Stomach (tissue), 19 donors: ENCODE results near the gene ZNF200. TPM values are rescaled to one million over a fixed set of nuclear protein-coding genes. Genes with fewer than 3 reads are reported as not detected.

Experiments used
- DNase-seq, 2 donors: peaks; one replicate each; pipeline versions ENCODE4 v3.0.0 to v3.0.0-alpha.2; 2013 to 2019
- H3K27ac ChIP-seq, 5 donors: fragments of 200-600 bp in 4 of 5; sonication (generic) in 4 of 5; one replicate each; pipeline ENCODE4 v1.5.1; 2013 to 2019; ENCODE audit warnings: mild to moderate bottlenecking in 1 of 5, moderate library complexity in 1 of 5
- H3K27me3 ChIP-seq, 3 donors: fragments of 200-600 bp; sonication (generic); one replicate each; pipeline ENCODE4 v1.5.1; 2017 to 2019; ENCODE audit warnings: mixed run types in 1 of 3
- H3K36me3 ChIP-seq, 4 donors: fragments of 200-600 bp; sonication (generic); 1 replicate in 3 of 4; 2 replicates in 1 of 4; pipeline ENCODE4 v1.5.1; 2016 to 2019
- H3K4me1 ChIP-seq, 4 donors: fragments of 200-600 bp; sonication (generic); one replicate each; pipeline ENCODE4 v1.5.1; 2016 to 2019
- H3K4me3 ChIP-seq, 4 donors: fragments of 200-600 bp; sonication (generic) in 3 of 4; one replicate each; pipeline ENCODE4 v1.5.1; 2016 to 2019; ENCODE audit warnings: mild to moderate bottlenecking in 1 of 4
- H3K9me3 ChIP-seq, 4 donors: fragments of 200-600 bp; sonication (generic); one replicate each; pipeline ENCODE4 v1.5.1; 2016 to 2019
- CTCF ChIP-seq, 7 experiments: fragments of 450-650 bp in 4 of 7; fragments of 200-600 bp in 3 of 7; sonication (generic) in 3 of 7; IDR thresholded peaks; one replicate each; pipeline ENCODE4 v1.5.1; 2016 to 2019; ENCODE audit warnings: antibody characterized with exemption in 7 of 7, control low read depth in 2 of 7, mild to moderate bottlenecking in 1 of 7
- EP300 ChIP-seq: sonication (generic); formaldehyde crosslinking; IDR thresholded peaks from one replicate; pipeline ENCODE4 v1.6.1; 2017; ENCODE audit warnings: antibody characterized with exemption
- POLR2A ChIP-seq, 4 donors: fragments of 450-650 bp; IDR thresholded peaks; one replicate each; pipeline ENCODE4 v1.6.1; 2016; ENCODE audit warnings: antibody characterized with exemption in 4 of 4, control low read depth in 2 of 4, mild to moderate bottlenecking in 1 of 4, moderate library complexity in 1 of 4
- POLR2AphosphoS5 ChIP-seq, 3 donors: sonication (generic); formaldehyde crosslinking; IDR thresholded peaks; one replicate each; pipeline ENCODE4 v1.6.1; 2016; ENCODE audit warnings: antibody characterized with exemption in 3 of 3
- WGBS, 5 donors: extraction: QIAGEN DNeasy Blood & Tissue Kit in 3 of 5; methylation state at CpG; one replicate each; pipeline versions ENCODE4 v1.1.5 to v1.1.7; 2013 to 2018; 5-methylcytosine and 5-hydroxymethylcytosine counted together
- intact Hi-C: fragments of 100-400 bp; cut with DNase I; formaldehyde crosslinking; loops from one replicate; pipeline ENCODE4 v1.15.1; 2023; ENCODE audit warnings: low total_unique reads
- long read RNA-seq, 10 donors: transcript quantifications; one replicate each; lab custom pipeline, GENCODE V29; 2026
- polyA plus RNA-seq, 3 donors: library from polyadenylated mRNA; stranded (reverse); fragments of 200-250 nt; gene quantifications; one replicate each; pipeline ENCODE4 v1.2.3, GENCODE V29; 2013
- total RNA-seq, 5 donors: library from RNA; depleted of rRNA; stranded (reverse); fragments of >200 nt; gene quantifications; one replicate each; pipeline versions ENCODE4 v1.1.0 to v1.2.3, GENCODE V29; 2014 to 2016
- donor health status: healthy with polysubstance abuse.
- donor health status: Bipolar disorder and iron deficiency.
- donor health status: healthy.

The ZNF200 gene
- total RNA-seq, result 1 to 10 TPM; 4.7 to 8.7 (median 6.2) TPM
- polyA plus RNA-seq, result 1 to 10 TPM; 2.2 to 3.1 (median 2.9) TPM
- long read RNA-seq, donor 1, full-length matches to known transcripts, result 4 of 4 reads
- long read RNA-seq, donor 1, partial matches to known transcripts, result 0 of 4 reads
- long read RNA-seq, donor 1, other reads (novel, unspliced or antisense), result 0 of 4 reads
- long read RNA-seq, donor 2, full-length matches to known transcripts, result 7 of 7 reads
- long read RNA-seq, donor 2, partial matches to known transcripts, result 0 of 7 reads
- long read RNA-seq, donor 2, other reads (novel, unspliced or antisense), result 0 of 7 reads
- long read RNA-seq, donor 3, full-length matches to known transcripts, result 3 of 3 reads
- long read RNA-seq, donor 3, partial matches to known transcripts, result 0 of 3 reads
- long read RNA-seq, donor 3, other reads (novel, unspliced or antisense), result 0 of 3 reads
- long read RNA-seq, donor 4, partial matches to known transcripts, result 0 of 1 reads
- long read RNA-seq, donor 4, other reads (novel, unspliced or antisense), result 0 of 1 reads
- long read RNA-seq, donor 5, full-length matches to known transcripts, result 7 of 7 reads
- long read RNA-seq, donor 5, partial matches to known transcripts, result 0 of 7 reads
- long read RNA-seq, donor 5, other reads (novel, unspliced or antisense), result 0 of 7 reads
- long read RNA-seq, donor 6, full-length matches to known transcripts, result 10 of 10 reads
- long read RNA-seq, donor 6, partial matches to known transcripts, result 0 of 10 reads
- long read RNA-seq, donor 6, other reads (novel, unspliced or antisense), result 0 of 10 reads
- long read RNA-seq, donor 7, full-length matches to known transcripts, result 5 of 5 reads
- long read RNA-seq, donor 7, partial matches to known transcripts, result 0 of 5 reads
- long read RNA-seq, donor 7, other reads (novel, unspliced or antisense), result 0 of 5 reads
- long read RNA-seq, donor 8, full-length matches to known transcripts, result 5 of 5 reads
- long read RNA-seq, donor 8, partial matches to known transcripts, result 0 of 5 reads
- long read RNA-seq, donor 8, other reads (novel, unspliced or antisense), result 0 of 5 reads
- long read RNA-seq, donor 9, full-length matches to known transcripts, result 7 of 7 reads
- long read RNA-seq, donor 9, partial matches to known transcripts, result 0 of 7 reads
- long read RNA-seq, donor 9, other reads (novel, unspliced or antisense), result 0 of 7 reads
- long read RNA-seq, donor 10, full-length matches to known transcripts, result 2 of 2 reads
- long read RNA-seq, donor 10, partial matches to known transcripts, result 0 of 2 reads
- long read RNA-seq, donor 10, other reads (novel, unspliced or antisense), result 0 of 2 reads

- H3K9me3 ChIP-seq, result peaks cover 0 to 13% (median 7%) of the 10 kb centered on the region in 4 donors
- peaks cover 9 to 20% (median 13%) of the 10 kb centered on the region in 4 donors for H3K4me1 ChIP-seq
- no peak for TF ChIP-seq POLR2A (IDR thresholded peaks at IDR 0.05)
- TF ChIP-seq POLR2AphosphoS5 (IDR thresholded peaks at IDR 0.05), result peak; percentile 79 to 94 (median 87)
- TF ChIP-seq CTCF (IDR thresholded peaks at IDR 0.05), result peak in 1 of 7 experiments; percentile 20
- no peak for TF ChIP-seq EP300
- DNase-seq, result peak; percentile 97 to 99
- H3K27ac ChIP-seq, result peak within 1 kb of the TSS; percentile 95 to 100 (median 98)
- 0 to 1% (median 1%) methylated on average over 29 to 59 of the region's 59 CpGs for WGBS, 5 donors
- H3K4me3 ChIP-seq, result peak within 1 kb of the TSS; percentile 78 to 96 (median 82)
- intact Hi-C loops, result no loop called here
- H3K27me3 ChIP-seq, result no peaks in the 10 kb centered on the region
- peaks cover 23 to 34% (median 31%) of the 10 kb centered on the region in 4 donors for H3K36me3 ChIP-seq
Measured at GRCh38 chr16:3234857-3235561, at the start of gene ZNF200. TSS of gene ZNF200 (minus strand) at chr16:3235158. CDS start at chr16:3233755, 1,403 bp downstream.

- no peak for DNase-seq
- Histone ChIP-seq H3K36me3 (peaks cover 20 to 42% (median 40%) of the 10 kb centered on the region in 4 donors), H3K4me3 (peak overlapping the region; percentile 78 to 100 (median 99)), H3K27ac (peak overlapping the region; percentile 98 to 100 (median 99)), H3K9me3 (peaks cover 6 to 42% (median 29%) of the 10 kb centered on the region in 4 donors), H3K27me3 (no peaks in the 10 kb centered on the region), H3K4me1 (peaks cover 26 to 48% (median 42%) of the 10 kb centered on the region in 4 donors)
- no peak for TF ChIP-seq POLR2A (IDR thresholded peaks at IDR 0.05)
- no peak for TF ChIP-seq CTCF (IDR thresholded peaks at IDR 0.05)
- no peak for TF ChIP-seq POLR2AphosphoS5 (IDR thresholded peaks at IDR 0.05)
- intact Hi-C loops, result no loop called here
- 4 to 16% (median 6%) methylated on average over 25 to 56 of the region's 56 CpGs for WGBS, 5 donors
Measured at GRCh38 chr16:3283543-3284447, 48.8 kb upstream of the ZNF200 start.

- H3K36me3 ChIP-seq, result peaks cover 12 to 33% (median 31%) of the 10 kb centered on the region in 4 donors
- intact Hi-C loops, result no loop called here
- WGBS, 5 donors, result 0 to 1% (median 0%) methylated on average over 33 to 72 of the region's 72 CpGs
Measured at GRCh38 chr16:3282730-3283542, 48.0 kb upstream of the ZNF200 start, which contains the start of gene ZNF263. TSS of gene ZNF263 (plus strand) at chr16:3283491. CDS start at chr16:3283819, 328 bp downstream.

More at GRCh38 chr16:3282730-3283542, 48.0 kb upstream of the ZNF200 start, which contains the start of gene ZNF263:
- Histone ChIP-seq H3K9me3 (peaks cover 0 to 33% (median 21%) of the 10 kb centered on the region in 4 donors), H3K4me1 (peaks cover 26 to 48% (median 42%) of the 10 kb centered on the region in 4 donors), H3K27me3 (no peaks in the 10 kb centered on the region), H3K4me3 (peak within 1 kb of the TSS; percentile 78 to 100 (median 99)), H3K27ac (peak within 1 kb of the TSS; percentile 98 to 100 (median 99))
- peak; percentile 96 to 99 for DNase-seq
- TF ChIP-seq POLR2A (IDR thresholded peaks at IDR 0.05) (peak in 1 of 4 donors; percentile 42), CTCF (IDR thresholded peaks at IDR 0.05) (no peak), POLR2AphosphoS5 (IDR thresholded peaks at IDR 0.05) (peak; percentile 72 to 94 (median 85)), EP300 (no peak)
